CD4-positive, alpha-beta T cell treated with Interleukin-10 for 1 hour (primary cell): Measurements from ENCODE around the gene RAB5A.
"Not testable (repeated sequence)": the region's sequence is repeated elsewhere in the genome, so short reads cannot be mapped to it uniquely, and the experiment has no call there.

Experiments
- DNase-seq: peaks from one replicate; pipeline ENCODE4 v3.0.0-alpha.2; 2020

The RAB5A gene

DNA sequence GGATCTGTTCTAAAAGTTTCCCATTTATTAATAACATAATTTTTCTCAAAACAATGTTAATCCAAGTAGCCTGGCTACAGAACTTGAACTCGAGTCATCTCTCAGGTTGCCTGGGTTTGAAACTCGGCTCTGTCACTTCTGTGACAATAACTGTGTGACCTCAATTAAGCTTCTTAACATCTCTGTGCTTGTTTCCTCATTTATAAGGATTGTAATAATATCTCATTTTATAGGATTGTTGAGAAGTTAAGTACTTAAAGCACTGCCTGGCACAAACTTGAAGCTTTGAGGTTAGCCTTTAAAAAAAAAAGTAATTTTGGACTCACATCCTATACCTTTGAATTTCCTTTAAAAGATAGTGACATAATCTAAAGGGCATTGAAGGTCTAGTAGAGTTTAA is 3.4 kb downstream of the RAB5A start:
- no peak for DNase-seq

DNA sequence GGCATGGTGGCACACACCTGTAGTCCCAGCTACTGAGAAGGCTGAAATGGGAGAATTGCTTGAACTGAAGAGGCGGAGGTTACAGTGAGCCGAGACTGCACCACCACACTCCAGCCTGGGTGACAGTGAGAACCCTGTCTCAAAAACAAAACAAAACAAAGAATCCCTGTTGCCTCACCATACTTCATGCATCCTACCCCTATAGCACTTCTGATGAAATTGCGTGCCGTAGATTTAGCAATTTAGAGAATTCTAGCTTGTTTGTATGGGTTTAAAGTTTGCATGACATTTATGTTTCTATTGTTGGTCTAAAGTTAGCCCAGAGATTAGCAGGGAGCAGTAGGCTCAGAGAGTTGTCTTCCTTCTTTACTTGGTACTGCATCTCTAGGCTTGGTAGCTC is 7.8 kb downstream of the RAB5A start:
- no peak for DNase-seq

DNA sequence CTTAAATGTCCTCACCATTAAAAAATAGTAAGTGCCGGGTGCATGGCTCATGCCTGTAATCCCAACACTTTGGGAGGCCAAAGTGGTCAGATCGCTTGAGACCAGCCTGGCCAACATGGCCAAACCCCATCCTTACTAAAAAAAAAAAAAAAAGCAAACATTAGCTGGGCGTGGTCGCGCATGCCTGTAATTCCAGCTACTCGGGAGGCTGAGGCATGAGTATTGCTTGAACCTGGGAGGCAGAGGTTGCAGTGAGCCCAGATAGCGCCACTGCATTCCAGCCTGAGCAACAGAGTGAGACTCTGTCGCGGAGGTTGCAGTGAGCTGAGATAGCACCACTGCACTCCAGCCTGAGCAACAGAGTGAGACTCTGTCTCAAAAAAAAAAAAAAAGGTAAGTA is 10.5 kb downstream of the RAB5A start:
- not testable (repeated sequence) for DNase-seq

- DNase-seq: no peak
Measured at GRCh38 chr3:19959505-19959904, 12.6 kb downstream of the RAB5A start.

- no peak for DNase-seq
Measured at GRCh38 chr3:19960696-19961095, 13.8 kb downstream of the RAB5A start.

DNA sequence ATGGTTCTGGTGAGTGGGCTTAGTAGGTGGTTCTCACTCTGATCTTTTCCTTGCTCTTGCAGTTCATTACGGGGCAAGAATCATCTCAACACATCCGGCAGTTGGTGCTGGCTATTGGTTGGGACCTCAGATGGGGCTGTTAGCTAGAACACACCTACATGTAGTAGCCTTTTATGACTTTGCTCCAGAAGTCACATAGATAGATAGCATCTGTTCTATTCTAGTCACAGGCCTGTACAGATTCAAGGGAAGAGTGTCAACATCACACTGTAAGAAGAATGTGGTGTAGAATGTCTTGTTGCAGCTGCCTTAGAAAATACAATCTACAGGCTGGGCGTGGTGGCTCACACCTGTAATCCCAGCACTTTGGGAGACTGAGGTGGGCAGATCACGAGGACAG is 15.1 kb downstream of the RAB5A start:
- no peak for DNase-seq

- DNase-seq: no peak
Measured at GRCh38 chr3:19967208-19967607, 20.3 kb downstream of the RAB5A start.

DNA sequence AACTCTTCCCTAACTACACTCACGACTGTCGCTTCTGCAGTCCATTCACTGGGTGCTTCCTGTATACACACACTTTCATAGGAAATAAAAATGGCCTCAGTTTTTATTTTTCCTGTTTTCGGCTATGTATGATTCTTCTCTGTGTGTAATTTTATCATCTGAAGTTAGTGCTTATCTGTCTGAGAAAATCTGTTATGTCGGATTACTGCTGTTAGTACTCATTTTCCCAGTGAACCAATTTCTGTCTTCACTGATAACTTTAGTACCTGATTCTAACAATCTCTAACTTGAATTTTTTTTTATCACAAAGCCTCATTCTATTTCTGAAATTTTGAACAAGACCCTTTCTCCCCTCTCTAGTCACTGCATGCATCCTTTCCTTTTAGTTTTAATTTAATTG is 20.9 kb downstream of the RAB5A start:
- DNase-seq: no peak

GRCh38 chr3:19970327-19970726 is 23.4 kb downstream of the RAB5A start:
- DNase-seq: no peak

DNA sequence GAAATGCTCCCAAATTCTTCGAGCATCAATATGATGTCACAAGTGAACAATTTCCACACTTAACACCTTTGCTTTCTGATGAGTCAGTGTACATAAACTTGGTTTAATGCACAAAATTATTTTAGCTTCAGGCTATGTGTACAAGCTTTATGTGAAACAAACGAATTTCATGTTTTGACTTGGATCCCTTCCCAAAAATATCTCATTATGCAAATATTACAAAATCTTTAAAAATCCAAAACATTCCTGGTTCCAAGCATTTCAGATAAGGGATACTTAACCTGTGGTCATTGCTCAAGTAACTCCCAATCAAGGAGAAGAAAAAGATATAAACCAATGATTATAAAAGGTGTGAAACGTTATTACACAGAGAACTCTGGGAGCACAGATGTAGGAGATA is 25.2 kb downstream of the RAB5A start:
- no peak for DNase-seq

GRCh38 chr3:19988904-19989303 is 42.0 kb downstream of the RAB5A start:
- not testable (repeated sequence) for DNase-seq

DNA sequence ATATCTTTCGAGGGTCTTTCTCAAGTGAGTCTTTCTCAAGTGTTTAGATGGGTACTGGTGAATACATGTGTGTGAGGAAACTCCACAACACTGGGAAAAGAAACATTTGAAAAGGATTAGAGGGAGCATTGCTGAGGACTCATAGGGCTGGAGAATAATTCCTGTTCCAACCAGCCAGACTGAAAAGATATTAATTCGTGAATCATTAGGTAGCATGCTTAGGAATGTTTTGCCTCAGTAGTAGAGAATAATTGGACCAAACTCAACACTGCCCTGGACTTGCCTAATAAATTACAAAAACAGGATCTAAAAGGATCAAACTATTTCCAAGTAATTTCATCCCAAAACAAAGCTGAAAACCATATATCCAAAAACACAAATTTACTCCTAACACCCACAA is 47.9 kb downstream of the RAB5A start:
- DNase-seq: no peak

DNA sequence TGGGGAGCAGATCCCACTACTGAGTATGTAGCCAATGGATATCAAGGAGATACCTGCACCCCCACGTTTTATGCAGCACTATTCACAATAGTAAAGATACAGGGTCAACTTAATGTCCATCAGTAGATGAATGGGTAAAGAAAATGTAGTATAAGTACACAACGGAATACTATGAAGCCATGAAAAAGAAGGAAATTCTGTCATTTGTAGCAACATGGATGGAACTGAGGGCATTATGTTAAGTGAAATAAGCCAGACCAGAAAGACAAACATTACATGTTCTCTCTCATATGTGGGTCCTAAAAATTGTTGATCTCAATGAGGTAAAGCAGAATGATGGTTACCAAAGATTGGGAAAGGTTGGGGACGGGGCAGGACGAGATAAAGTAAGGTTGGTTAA is 50.6 kb downstream of the RAB5A start:
- no peak for DNase-seq

DNA sequence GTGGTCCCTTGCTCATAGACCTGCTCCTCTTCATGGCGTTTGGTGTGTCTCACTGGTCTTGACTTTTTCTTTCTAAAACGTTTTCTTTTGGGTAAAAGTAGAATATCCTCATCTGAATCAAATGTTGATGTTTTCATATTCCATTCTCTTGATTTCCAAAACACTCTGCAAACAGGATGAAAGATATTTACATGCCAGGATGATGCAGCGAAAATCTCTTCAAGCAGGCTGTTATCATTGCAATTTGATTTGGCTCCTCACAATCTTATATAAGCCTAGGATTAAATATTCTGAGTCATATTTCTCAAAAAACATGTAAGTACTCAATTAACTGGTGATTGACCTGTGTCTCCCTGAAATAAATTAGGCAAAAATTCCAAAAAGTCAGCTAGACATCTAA is 55.0 kb downstream of the RAB5A start:
- no peak for DNase-seq

- no peak for DNase-seq
Measured at GRCh38 chr3:20007960-20008359, 61.1 kb downstream of the RAB5A start.

DNA sequence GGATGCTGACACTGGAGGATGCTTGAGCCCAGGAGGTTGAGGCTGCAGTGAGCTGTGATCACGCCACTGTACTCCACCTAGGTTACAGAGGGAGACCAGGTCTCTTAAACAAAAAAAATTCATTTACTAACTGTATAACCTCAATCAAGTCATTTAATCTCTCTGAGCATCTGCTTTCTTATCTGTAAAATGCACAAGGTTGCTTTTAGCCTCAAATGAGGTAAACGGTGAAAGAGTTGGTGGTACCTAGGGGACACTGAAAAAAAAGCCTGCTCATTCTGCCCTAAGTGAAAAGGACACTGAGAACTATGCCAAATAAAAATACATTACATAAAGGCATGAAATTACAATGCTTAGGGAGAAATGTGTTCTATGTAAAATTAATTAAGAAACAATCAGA is 61.7 kb downstream of the RAB5A start:
- no peak for DNase-seq

DNA sequence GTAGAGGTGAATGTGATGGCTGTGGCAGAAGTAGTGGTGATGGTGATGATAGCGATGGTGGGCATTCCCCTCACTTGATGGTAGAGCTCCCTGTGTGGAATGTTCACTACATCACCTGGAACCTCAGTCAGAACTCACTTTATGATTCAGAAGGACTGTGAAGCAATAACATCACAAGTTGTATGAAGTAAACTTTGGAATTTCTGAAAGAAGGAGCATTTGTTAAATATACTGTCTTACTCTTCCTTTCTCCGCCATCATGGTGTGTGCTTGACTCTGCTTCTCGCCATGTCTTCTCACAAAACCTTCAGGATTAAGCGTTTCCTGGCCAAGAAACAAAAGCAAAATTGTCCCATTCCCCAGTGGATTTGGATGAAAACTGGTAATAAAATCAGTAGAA is 65.3 kb downstream of the RAB5A start, which contains the start of gene PP2D1:
Gene PP2D1 (minus strand): TSS at position 101 of the 400 bp plus-strand sequence. CDS start 192 bp downstream, outside the sequence.
- no peak for DNase-seq

DNA sequence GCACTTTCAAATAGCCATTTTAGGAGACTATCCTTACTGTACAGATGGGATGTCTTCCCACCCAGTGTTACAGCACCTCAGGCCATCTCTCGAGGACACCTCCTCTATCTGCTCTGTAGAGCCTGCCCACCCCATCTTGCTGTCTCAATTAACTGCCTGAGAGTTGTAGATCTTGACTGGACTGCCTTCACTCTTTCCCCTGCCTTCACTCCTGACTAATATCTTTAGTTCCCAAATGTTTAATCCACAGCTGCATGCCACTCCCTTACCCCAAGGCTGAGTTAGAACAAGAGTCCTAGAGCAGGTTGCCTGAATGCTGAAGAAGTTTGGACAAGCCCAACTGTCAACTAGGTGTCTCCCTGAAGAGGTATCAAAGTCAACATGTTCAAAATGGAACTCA is 66.5 kb downstream of the RAB5A start:
- DNase-seq: no peak

DNA sequence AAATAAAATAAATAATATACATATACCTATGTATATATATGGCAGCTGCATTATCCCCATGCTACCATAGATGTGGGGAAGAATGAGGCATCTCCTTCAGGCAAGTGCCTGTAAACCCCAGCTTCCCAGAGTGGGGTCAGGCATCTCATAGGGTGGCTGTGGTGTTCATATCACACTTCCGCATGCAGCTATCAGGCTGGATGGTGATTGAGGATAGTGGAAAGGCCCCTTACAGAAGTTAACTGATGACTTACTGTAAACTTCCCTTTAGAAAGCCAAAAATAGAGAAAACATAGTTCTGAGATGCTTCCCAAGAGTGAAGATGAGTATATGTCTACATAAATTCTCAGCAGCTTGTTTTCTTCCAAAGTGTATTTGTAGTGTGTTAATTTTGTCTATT is 68.6 kb downstream of the RAB5A start:
- no peak for DNase-seq

GRCh38 chr3:20016076-20016475 is 69.2 kb downstream of the RAB5A start:
- not testable (repeated sequence) for DNase-seq

DNA sequence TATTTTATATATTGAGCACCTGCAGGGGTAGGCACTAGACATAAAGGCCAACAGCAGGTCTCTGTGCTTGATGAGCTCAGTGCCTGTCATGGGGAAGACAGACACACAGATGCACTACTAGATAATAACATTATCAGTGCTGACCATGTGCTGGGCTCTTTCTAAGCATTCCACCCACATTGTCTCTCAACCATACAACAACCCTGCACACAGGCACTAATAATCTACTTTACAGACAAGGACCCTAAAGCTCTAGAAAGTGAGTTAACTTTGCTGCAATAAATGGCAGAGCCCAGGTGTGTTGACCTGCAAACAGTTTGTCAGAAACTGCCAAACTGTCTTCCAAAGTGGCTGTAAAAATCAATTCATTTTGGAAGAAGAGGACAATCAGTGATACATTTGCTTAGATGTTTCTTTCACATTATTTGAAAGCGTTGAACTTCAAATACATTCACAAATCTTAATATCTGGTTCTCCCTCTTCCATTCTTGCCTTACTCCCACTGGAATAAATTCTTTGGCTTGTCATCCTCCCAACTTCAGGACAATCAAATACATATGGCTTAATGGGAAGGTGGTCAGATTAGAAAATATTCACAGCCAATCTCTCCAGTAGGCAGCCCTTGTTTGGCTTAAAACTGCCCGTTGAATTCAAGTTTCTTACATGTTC is 76.2 kb downstream of the RAB5A start:
- DNase-seq: no peak

DNA sequence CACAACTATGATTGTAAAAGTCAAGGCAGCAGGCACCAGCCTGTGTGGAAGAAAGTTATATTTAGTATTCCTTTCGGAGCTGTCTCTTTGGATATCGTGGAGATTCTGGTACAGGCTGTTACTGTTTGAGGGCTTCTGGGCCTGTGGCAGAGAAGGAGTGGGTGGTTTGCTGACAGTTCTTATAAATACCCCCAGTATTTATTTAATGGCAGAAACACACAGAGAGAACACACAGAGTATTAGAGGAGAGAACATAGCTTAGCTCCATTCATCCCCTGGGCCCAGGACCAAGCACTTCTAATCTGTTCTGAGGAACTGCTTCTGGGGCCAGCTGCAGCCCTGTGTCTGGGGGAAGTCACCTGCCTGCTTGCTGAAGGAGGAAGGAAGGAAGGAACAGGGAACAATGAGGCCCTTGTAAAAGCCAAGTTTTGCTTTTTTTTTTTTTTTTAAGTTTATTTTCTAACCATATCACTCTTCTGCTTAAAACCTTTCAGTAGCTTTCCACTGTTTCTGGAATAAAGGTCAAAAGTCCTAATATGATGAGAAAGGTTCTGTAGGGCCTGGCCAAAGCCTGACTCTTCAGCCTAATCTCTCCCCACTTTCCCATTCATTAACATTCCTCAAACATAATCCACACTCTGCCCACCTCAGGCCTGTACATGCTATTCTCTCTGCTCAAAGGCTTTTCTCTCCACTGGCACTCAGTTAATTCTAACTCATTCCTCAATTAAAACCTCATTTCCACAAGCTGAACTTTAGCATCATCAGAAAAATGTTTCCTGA is 76.9 kb downstream of the RAB5A start:
- DNase-seq: no peak

- no peak for DNase-seq
Measured at GRCh38 chr3:20027136-20027535, 80.2 kb downstream of the RAB5A start.

DNA sequence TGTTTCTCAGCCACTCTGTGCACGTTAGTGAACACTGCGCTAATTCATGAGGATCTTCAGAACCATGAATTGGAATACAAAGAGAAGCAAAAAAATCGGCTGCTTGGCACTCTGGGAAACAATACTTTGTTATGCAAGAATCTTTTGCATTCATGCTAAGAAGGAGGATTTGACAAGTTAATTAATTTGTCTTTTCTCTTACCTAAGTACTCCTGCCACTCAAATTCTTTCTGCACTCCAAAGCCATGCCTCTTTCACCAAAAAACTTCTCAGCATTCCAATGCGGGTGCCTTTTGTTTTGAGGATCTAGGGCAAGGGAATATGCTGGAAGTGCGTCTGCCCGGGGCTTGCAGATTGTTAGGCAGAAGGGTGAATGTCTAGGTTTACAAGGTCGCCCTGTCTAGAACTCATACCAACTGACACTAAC is 82.0 kb downstream of the RAB5A start:
- no peak for DNase-seq

DNA sequence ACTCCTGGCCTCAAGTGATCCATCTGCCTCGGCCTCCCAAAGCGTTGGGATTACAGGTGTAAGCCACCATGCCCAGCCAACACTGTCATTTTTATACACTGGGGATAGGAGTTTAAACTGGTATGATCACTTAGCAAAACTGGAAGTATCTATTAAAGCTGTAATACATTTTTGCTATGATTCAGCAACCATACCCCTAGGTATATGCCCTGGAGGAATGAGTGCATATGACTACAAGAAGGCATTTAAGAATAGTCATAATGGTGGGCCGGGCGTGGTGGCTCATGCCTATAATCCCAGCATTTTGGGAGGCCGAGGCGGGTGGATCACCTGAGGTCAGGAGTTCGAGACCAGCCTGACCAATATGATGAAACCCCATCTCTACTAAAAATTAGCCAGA is 85.0 kb downstream of the RAB5A start:
- DNase-seq: not testable (repeated sequence)
